HG03159 (cell line): ENCODE results near the gene PHPT1.
"Not testable (repeated sequence)": the region's sequence is repeated elsewhere in the genome, so short reads cannot be mapped to it uniquely, and the experiment has no call there.

ENCODE experiments used
- ATAC-seq: cut with Tn5 transposase; IDR thresholded peaks from one replicate; pipeline ENCODE4 v1.9.1; 2021; ENCODE audit warnings: mild to moderate bottlenecking, moderate library complexity; ENCODE audit not compliant: unreplicated experiment

The PHPT1 gene

DNA sequence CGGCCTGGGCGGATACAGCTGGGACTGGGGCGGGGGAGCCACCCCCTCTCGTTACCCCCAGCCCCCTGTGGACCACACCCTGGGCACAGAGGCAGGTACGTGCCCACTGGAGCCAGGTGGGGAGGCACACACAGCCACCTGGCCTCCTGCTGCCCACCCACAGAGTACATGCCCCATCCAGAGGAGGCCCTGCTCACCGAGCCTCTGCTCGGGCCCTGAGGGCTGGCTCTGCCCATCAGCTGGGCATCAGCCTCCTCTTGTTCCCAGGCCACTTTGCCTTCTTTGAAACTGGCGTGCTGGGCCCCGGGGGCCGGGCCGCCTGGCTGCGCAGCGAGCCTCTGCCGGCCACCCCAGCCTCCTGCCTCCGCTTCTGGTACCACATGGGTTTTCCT is 9.2 kb downstream of the PHPT1 start:
- no peak for ATAC-seq

- ATAC-seq, result no peak
Measured at GRCh38 chr9:136858844-136859757, 9.9 kb downstream of the PHPT1 start.

DNA sequence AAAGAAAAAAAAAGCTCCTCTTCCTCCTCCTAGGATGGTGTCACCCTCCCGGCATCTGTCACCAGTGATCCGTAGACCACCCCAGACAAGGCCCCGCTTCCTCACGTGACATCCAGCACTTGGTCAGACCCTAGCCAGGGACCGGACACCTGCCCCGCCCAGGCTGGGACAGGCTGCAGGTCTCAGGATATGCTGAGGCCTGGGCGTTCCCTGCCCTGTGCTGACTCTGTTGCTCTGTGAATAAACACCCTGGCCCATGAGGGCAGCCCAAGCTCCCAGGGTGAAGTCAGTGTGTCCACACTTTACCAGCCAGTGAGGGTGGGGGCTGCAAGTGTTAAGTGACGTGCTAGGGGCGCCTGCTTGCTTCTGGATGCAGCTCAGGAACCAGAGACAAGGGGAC is 11.3 kb downstream of the PHPT1 start:
- ATAC-seq, result no peak

- ATAC-seq, result no peak
Measured at GRCh38 chr9:136860933-136861873, 12.0 kb downstream of the PHPT1 start.

GRCh38 chr9:136861874-136862457 is 12.8 kb downstream of the PHPT1 start:
- no peak for ATAC-seq

GRCh38 chr9:136862849-136863622 is 13.8 kb downstream of the PHPT1 start:
- ATAC-seq, result no peak

GRCh38 chr9:136863623-136864273 is 14.5 kb downstream of the PHPT1 start:
- no peak for ATAC-seq

DNA sequence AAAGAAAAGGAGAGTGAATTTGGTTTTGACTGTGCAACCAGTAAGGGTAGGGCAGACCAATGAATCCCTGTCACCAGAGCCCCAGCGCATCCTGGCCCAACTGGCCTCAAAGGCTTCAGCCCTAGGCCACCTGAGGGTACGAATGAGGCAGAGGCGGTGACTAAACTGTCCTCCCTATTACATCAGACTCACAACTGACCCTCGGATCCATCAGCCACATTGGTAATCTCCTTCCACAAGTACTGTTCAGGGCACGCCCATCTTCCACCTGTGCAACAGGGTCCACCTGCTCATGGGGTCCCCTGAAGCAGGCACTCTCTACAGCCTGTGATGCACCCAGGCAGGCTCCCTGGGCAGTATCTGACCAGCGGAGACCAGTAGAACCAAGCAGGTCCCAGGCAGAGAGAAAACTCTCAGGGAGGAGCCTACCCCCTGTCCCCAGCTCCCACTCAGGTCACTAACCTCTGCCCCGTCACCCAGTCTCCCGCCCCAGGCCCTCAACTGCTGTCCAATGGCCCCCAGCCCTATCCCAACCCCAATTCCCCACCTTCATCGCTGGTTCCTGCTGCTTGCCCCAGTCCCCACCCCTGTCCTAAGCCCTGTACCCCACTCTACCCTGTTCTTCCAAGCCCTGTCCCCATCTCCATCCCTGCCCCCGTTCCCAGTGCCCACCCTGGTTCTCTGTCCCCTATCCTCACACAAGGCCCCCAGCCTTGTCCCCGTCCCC is 16.0 kb downstream of the PHPT1 start:
- no peak for ATAC-seq

GRCh38 chr9:136865768-136866103 is 16.5 kb downstream of the PHPT1 start:
- ATAC-seq, result no peak

- ATAC-seq, result not testable (repeated sequence)
Measured at GRCh38 chr9:136866898-136867421, 17.8 kb downstream of the PHPT1 start.

- no peak for ATAC-seq
Measured at GRCh38 chr9:136867480-136867879, 18.3 kb downstream of the PHPT1 start.

DNA sequence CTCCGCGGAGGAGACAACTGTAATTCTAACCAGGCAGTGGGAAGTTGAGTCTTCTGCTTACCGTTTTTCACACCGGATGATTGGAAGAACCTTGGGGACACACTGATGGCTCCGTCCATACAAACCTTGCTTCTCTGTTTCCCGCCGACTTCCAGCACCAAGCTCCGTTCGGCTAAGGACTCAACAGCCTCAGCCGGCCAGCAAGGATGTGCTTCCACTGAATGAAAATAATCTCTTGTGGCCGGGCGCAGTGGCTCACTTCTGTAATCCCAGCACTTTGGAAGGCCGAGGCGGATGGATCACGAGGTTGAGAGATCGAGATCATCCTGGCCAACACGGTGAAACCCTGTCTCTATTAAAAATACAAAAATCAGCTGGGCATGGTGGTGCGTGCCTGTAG is 18.7 kb downstream of the PHPT1 start:
- no peak for ATAC-seq

- no peak for ATAC-seq
Measured at GRCh38 chr9:136868644-136869043, 19.4 kb downstream of the PHPT1 start.

GRCh38 chr9:136869611-136870010 is 20.4 kb downstream of the PHPT1 start:
- ATAC-seq, result not testable (repeated sequence)

GRCh38 chr9:136875155-136875554 is 25.9 kb downstream of the PHPT1 start:
- ATAC-seq, result no peak

GRCh38 chr9:136876476-136876875 is 27.3 kb downstream of the PHPT1 start:
- no peak for ATAC-seq

DNA sequence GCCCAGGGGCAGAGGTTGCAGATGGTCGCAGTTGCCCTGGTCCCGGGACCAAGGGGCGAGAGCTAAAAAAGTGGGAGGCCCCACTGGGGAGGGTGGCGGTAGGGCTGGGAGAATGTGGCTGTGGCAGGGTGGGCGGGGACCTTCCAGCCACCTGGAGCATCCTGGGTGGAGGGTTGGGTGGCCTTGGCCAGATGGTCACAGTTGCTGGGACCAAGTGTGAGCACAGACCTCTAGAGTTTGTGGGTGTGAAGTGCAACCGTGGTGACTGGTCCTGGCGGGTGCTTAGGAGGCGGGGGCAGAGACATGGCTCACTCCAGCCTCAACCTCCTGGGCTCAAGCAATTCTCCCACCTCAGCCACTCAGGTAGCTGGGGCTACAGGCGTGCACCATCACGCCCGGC is 31.4 kb downstream of the PHPT1 start:
- no peak for ATAC-seq

- no peak for ATAC-seq
Measured at GRCh38 chr9:136881691-136882108, 32.5 kb downstream of the PHPT1 start.
